HUDEP-2 (cell line): ENCODE data around the gene SUMO3.

Source experiments
- DNase-seq, 76 experiments: peaks; one replicate each; lab custom pipeline; 2025; ENCODE audit not compliant: unreplicated experiment in 76 of 76; lab: John Stamatoyannopoulos, UW

Gene SUMO3

DNA sequence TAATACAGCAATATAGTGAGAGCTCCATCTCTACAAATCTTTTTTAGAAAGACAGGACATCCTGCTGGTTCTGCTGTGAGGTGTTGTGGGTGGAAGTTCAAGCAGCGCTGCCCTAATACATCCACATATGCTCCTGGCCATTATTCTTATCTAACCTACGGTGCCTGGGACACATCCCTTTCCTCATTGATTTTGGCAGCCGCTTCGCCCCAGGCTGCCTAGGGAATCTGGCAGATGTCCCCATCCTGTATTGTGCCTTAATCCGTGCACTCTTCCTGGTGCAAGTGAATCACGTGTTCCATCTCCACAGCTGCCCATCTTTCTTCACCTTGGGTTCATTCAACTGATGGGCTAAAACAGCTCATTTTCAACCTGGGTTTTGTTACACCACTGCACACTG lies 13.1 kb downstream of the SUMO3 start:
- DNase-seq: no peak

DNA sequence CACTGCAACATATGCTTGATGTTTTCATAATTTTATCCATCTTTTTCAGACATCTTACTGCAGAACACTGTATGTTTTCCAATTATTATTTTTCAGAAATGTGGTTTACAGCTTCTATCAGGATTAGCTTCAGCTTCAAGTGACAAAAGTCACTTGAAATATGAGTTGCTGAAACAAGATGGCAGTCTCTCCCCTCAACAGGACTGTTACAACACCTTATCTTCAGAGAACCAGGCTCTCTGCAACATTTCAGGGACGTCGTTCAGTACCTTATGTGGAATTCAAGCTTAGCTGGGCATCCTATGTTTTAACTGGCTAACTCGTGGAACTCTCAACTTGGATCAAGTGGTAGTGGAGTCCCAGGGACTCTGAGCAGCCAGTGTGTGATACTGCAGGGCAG lies 14.2 kb downstream of the SUMO3 start:
- peak in 3 of 76 experiments; percentile 14 to 37 (median 31) for DNase-seq

DNA sequence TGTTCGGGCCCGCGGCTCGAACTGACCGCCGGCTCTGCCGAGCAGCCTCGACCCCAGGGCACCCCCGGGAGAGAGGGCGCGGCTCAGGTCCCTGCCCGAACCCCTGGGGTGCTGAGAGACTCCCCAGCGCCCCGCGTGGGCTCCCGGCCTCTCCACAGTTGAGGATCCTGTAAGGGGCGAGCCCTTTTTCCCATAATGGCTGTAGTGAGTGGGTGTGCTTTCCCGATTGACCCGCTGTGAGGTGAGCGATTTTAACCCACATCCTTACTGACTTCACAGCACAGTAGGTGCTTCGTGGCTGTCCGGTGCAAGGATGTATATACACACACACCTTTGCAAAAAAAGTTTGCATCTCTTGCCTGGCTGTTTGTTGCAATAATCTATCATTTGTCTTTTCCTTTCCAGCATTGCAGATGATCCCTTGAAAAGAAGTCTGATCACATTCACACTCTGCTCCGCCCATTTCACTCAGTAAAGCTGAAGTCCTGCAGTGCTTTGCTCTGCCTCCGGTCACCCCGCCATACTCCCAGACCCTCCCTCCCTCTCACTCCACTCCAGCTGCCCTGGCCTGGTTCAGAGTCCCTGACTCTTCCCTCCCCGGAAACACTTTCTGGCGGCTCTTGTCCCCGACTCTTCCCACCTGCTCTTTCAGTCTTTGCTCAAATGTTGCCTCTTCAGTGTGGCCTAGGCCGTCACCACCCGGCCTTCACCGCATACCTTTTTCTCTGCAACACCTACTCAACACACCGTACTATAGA lies 15.3 kb downstream of the SUMO3 start:
- DNase-seq: peak in 27 of 76 experiments; percentile 13 to 72 (median 39)

DNA sequence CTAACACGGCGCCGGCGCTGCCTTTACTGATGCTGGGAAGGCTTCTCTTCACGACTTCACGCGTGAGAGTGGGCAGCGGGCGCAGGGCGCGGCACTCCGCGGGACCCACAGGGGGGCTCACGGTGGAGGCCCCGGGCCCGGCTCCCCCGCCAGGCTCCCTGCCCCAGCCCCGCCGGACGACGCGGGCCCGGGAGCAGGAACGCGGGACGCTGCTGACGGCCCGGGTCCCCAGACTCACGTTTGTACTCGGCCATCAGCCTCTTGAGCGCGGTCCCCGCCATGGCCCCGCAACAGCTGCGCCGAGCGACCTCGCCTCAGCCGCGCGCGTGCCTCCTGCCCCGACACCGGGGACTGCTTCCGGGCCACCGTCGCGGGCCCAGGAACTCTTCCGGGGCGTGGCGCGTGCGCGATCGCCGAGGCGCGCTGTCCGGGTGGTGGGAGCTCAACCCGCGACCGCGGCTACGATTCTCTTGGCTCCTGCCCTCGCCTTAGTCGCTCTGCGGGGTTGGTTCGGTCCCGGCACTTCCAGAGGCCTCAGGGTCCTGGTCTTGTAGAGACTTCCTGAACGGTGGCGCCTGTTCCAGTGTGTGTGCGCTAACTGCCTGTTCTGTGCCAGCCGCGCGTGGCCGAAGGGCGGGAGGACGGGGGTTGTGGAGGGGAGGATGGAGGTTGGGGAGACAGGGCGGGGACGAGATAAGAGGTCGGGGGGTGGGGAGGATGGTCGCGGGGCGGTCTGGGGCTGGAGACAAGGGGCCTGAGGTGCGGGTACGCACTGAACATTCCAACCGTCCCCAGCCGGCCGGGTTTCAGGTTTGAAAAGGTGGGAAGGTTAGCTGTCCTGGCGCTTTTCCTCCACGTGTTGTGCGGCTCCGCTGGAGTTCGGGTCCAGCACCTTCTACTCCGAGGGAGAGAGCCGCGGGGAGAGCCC lies 16.1 kb downstream of the SUMO3 start, which contains the start of gene UBE2G2:
Gene UBE2G2, minus strand, starts transcription at position 353 of the 928 bp plus-strand sequence. Its CDS starts 72 bp downstream, at position 281.
- peak in 74 of 76 experiments; percentile 21 to 94 (median 80) for DNase-seq

DNA sequence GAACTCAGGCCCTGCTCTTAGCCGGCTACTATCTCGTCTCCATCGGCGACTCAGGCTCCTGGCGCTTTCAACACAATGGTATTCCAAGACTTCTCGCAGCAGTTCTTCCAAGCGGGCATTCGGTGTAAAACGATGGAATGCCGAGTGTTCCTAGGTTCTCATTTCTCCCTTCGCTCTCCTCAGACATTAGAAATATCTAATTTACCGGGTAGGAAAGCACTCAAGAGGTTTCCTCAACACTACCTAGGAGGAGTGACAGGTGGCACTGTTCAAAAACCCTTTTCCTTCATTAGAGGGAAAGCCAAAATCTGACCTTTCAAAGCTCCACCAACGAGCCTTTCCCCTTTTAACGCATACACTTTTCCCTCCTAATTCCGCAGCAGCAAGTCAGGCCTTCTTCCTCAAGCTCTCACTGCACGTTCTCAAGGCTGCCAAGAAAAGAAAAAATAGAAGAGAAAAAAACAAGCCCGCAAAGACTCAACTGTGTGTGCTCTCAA lies 16.8 kb downstream of the SUMO3 start:
- DNase-seq: peak in 27 of 76 experiments; percentile 4 to 64 (median 33)

DNA sequence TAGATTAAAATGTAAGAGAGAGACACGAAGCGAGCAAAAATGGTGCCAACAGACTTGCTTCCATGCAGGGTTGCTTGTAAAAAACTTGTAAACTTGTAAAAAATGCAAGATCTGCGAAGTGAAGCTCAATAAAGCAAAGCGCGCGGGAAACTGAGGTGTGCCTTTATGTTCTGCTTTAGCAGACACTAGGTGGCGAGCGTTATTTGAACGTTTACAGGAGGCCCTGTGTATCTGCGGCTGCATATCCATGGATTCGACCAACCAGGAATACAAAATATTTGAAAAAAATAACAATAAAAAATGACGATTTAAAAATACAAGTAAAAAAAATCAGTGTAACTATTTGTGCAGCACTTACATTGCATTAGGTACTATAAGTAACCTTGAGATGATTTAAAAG lies 17.8 kb downstream of the SUMO3 start:
- DNase-seq: peak in 18 of 76 experiments; percentile 13 to 66 (median 29)

DNA sequence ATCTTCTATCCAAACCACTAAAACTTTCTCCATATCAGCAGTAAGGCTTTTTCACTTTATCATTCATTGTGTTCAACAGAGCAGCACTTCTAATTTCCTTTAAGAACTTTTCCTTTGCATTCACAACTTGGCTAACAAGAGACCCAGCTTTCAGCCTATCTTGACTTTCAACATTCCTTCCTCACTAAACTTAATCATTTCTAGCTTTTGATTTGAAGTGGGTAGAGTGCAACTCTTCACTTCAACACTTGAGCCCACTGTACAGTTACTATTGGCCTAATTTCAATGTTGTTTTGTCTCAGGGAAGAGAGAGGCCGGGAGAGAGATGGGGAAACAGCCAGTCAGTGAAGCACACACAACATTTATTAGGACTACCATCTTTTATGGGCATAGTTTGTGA lies 18.2 kb downstream of the SUMO3 start:
- no peak for DNase-seq

DNA sequence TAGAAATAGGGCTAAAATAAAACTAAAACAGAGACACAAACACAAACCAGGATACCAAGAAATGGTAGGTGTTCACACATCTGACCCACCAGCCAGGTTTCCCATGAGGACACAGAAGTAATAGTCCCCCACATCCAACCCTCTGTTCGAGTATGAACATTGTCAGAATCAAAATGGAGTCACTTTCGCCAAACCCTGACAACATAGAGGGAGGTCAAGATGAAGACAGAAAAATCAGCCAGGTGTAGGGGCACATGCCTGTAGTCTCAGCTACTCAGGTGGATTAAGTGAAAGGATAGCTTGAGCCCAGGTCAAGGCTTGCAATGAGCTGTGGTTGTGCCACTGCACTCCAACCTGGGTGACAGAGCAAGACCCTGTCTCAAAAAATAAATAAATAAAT lies 20.1 kb downstream of the SUMO3 start:
- no peak for DNase-seq

DNA sequence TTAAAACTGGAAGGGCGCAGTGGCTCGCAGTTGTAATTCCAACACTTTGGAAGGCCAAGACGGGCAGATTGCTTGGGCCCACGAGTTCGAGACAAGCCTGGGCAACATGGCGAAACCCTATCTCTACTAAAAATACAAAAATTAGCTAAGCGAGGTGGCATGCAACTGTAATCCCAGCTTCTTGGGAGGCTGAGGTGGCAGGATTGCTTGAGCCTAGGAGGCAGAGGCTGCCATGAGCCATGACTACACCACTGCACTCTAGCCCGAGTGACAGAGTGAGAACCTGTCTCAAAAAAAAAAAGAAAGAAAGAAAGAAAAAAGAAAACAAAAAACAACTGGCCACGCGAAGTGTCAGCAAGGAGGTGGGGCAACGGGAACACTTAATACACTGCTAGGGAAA lies 22.5 kb downstream of the SUMO3 start:
- no peak for DNase-seq

DNA sequence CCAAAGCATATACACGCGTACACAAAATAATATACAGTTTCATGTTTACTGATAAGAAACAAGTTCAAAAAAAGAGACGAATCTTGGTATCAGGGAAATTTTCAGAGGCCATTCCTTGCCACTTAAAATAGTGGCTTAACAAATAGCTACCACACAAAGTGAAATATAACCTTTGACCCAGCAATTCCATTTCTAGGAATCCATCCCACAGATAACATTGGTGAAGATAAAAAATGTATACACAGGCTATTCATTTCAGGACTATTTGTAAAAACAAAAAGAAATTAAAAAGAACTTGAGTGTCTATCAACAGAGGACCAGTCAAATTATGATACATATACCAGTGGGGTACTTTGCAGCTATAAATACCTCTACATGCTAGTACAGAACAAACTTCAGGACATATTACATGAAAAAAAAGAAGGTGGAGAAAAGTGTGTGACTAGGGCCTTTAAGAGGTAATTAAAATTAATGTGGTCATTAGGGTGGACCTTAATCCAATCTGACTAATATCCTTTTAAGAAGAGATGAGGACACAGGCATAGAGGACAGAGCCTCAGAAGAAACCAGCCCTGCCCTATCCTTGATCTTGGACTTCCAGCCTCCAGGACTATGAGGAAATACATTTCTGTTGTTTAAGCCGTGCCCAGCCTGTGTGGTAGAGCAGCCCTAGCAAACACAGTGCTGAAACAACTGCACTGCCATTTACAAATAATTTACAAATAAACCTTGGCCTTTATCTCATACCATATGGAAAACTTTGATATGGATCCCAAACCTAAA lies 24.1 kb downstream of the SUMO3 start:
- peak in 2 of 76 experiments; percentile 29 to 59 for DNase-seq

DNA sequence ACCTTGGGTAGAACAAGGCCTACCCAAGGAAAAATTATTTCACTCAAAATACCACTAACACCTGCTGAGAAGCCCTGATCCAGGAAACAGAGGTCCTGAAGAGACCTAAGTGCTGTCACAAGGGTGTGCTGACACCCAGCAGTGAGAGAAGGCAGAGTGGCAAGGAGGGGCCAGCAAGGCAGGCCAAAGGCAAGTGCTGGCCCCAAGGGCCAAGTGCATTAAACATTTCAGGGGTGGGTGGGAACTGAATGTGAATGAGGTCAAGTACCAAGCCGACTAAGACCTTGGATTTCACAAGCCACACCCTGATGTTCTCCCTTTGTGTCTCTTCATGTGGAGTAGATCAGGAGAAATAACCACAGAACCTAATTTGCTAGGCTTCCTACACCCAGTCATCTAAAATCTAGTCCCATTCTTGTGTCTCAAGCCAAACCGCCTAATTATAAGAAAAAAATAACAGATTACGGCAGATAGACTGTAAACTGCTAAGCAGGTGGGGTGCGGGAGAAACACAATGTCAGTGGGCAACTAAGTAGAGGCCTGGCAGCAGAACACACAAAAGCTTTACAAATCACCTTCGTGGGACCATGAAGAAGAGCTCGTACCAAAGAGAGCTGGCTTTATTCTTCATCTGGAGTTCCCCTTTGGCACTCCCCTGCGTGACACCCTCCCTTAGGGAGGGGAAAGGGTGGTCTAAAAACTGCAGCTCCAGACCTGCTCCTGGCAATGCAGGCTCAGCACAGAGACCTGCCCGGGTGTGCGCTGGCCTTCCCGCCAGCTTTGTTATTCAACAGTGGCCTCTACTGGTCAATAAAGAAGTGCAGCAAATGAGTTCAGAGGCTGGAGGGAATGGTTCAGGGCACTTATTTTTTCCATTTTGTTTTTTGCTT lies 24.9 kb downstream of the SUMO3 start:
- peak in 59 of 76 experiments; percentile 18 to 77 (median 46) for DNase-seq

DNA sequence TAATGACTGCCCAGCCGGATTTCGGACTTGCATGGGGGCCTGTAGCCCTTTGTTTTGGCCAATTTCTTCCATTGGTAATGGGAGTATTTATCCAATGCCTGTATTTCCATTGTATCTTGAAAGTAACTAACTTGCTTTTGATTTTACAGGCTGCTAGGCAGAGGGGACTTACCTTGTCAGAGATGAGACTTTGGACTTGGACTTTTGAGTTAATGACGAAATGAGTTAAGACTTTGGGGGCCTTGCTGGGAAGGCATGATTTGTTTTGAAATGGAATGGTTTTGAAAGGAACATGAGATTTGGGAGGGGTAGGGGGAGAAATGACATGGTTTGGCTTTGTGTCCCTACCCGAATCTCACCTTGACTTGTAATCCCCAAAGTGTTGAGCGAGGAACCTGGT lies 25.9 kb downstream of the SUMO3 start:
- no peak for DNase-seq

DNA sequence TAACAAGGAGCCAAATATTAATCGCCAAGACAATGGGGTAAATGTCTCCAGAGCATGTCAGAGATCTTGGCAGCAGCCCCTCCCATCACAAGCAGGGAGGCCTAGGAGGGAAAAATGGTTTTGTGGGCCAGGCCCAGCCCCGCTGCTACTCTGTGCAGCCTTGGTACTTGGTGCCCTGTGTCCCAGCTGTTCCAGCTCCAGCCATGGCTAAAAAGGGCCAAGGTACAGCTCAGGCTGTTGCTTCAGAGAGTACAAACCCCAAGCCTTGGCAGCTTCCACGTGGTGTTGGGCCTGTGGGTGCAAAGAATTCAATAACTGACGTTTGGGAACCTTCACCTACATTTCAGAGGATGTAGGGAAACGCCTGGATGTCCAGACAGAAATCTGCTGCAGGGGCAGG lies 26.6 kb downstream of the SUMO3 start:
- no peak for DNase-seq

DNA sequence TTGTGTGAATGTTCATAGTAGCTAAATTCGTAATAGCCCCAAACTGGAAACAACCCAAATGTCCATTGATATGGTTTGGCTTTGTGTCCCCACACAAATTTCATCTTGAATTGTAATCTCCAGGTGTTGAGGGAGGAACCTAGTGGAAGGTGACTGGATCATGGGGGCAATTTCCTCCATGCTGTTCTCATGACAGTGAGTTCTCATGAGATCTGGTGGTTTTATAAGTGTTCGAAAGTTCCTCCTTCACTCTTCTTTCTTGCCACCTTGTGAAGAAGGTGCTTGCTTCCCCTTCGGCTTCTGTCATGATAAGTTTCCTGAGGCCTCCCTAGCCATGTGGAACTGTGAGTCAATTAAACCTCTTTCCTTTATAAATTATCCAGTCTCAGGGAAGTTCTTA lies 27.5 kb downstream of the SUMO3 start:
- no peak for DNase-seq

DNA sequence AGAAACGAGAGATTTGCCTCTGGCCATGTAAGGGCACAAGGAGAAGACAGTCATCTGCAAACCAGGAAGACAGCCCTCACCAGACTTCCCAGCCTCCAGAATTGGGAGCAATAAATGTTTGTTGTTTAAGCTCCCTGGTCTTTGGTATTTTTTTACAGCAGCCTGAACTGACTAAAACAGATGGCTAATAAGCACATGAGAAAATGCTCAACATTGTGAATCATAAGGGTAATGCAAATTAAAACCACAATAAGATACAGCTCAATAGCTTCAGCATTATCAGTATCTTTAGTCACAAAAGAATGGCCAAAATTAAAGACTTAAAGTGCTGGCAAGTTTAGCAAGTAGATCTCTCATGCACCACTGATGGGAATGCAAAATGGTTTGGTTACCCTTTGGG lies 28.0 kb downstream of the SUMO3 start:
- DNase-seq: no peak

DNA sequence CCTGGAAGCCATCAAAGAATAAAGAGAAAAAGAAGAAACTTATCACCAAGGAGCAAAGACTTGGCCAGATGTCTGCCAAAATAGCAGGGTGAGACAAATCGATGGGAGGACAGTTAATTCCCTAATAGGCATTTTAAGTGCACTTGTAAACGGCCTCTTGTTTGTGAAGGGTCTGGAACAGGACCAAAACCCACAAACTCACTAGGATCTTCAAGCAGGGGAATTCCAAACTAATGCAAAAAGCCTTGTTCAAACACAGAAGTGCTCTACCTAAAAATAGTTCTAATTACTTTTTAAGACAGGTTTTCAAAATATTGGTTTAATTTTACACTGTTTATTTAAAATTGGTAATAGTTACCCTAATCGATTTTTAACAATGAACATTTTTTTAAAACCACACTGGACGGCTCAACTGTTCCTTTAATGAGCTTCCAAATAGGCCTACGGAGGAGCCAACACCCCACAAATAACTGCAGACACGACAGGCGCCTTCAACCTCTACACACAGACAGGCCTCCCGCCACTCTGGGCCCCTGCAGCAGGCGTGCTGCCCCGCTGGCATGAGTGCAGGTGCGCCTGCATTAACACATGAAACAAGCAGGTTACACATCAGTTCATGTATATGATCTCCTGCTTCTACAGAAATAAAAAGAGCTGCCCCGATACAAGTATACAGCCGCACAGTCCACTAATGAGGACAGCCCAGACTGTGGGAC lies 32.1 kb downstream of the SUMO3 start:
- no peak for DNase-seq

DNA sequence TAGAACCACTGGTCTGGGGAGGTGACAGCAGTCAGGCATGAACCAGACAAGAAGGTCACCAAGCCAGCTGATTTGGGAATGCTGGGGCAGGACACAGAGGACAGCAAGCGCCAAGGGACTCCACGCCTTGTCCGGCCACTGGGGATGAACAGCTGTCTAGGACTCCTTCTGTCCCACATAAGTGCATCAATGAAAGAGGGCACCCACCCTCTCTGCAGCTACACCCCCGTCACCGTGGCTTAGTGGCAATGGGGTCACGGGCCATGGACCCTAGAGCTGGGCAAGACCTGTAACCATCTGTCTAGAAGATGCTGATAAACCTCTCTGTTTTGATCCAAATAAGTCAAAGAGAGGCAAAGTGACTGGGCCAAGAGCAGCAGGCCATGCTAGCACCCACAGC lies 33.1 kb downstream of the SUMO3 start:
- DNase-seq: no peak

DNA sequence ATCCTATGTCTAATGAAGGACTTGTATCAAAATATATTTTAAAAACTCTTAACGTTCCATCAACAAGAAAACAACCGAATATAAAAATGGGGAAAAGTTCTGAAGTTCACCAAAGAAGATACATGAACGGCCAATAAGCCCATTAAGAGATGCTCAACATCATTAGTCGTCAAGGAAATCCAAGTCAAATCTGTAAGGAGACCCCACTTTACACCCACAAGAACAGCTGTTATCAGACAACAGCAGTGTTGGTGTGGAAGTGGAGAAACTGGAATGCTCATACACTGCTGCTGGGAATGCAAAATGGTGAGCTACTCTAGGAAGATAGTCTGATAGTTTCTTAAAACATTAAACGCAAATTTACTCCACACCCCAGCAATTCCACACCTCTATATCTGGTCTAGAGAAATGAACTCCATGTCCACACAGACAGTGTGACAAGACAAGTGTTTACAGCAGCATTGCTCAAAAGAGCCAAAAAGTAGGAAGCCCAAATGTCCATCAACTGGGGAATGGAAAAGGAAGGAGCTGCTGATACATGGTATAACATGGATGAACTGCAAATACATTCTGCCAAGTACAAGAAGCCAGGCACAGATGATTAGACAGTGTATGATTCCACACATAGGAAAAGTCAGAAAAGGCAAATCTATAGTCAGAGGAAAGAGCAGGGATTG lies 34.7 kb downstream of the SUMO3 start:
- DNase-seq: no peak
